PFSK-1 (cell line): ENCODE measurements around the gene UEVLD.

Experiments
- FOXP2 ChIP-seq: optimal IDR thresholded peaks from 2 replicates; pipeline ENCODE3; 2011; ENCODE audit warnings: borderline replicate concordance, control low read depth, inconsistent platforms; ENCODE audit not compliant: insufficient read depth; ENCODE audit errors: extremely low read length, extremely low read depth
- POLR2AphosphoS5 ChIP-seq: IDR thresholded peaks from 2 replicates; pipeline ENCODE4 v1.6.1; 2012; ENCODE audit warnings: low read depth, mild to moderate bottlenecking, control low read depth, low read length, moderate library complexity
- REST ChIP-seq, 2 experiments: IDR thresholded peaks; 2 replicates each; pipeline versions ENCODE4 v1.6.1 to v1.8.0; 2011 to 2012; ENCODE audit warnings: low read depth in 2 of 2, low read length in 2 of 2, control low read depth in 1 of 2, inconsistent platforms in 1 of 2, mild to moderate bottlenecking in 1 of 2, moderate library complexity in 1 of 2; ENCODE audit not compliant: insufficient read depth in 1 of 2
- SIN3A ChIP-seq: IDR thresholded peaks from 2 replicates; pipeline ENCODE4 v1.6.1; 2012; ENCODE audit warnings: mild to moderate bottlenecking, low read length, moderate library complexity, borderline replicate concordance; ENCODE audit not compliant: insufficient read depth
- TAF1 ChIP-seq: IDR thresholded peaks from 2 replicates; pipeline ENCODE4 v1.6.1; 2012; ENCODE audit warnings: low read length, control low read depth, borderline replicate concordance; ENCODE audit not compliant: insufficient read depth

Gene UEVLD

GRCh38 chr11:18485913-18486528 is 102.5 kb downstream of the UEVLD start:
- TF ChIP-seq POLR2AphosphoS5 = no peak
- TF ChIP-seq TAF1 = no peak
- TF ChIP-seq REST (IDR thresholded peaks at IDR 0.05; ENCODE audit: insufficient read depth in 1 of 2, low read depth in 2 of 2, low read length in 2 of 2) = no peak
- no peak for TF ChIP-seq FOXP2
- TF ChIP-seq SIN3A = no peak
